Stimulated activated effector memory CD8-positive, alpha-beta T cell treated with anti-CD3 and anti-CD28 coated beads, Interleukin-12 subunit alpha, Interleukin-12 subunit beta, amount 100 ng/mL, for 72 hours (primary cell): ENCODE data around the gene CD24.
"Not testable (repeated sequence)": the region's sequence is repeated elsewhere in the genome, so short reads cannot be mapped to it uniquely, and the experiment has no call there.

Source experiments
- ATAC-seq: fragments of 150-1000 bp; cut with Tn5 transposase; 2 replicates; pipeline ENCODE4 v1.10.0; 2021
- DNase-seq, 2 donors: peaks; one replicate each; pipeline ENCODE4 v3.0.0; 2021 to 2022; ENCODE audit warnings: low spot score in 2 of 2
- H3K27ac Mint-ChIP-seq: one replicate; pipeline ENCODE4 v1.8.0; 2022; ENCODE audit warnings: mild to moderate bottlenecking, mixed read lengths
- H3K36me3 Mint-ChIP-seq: one replicate; pipeline ENCODE4 v1.8.0; 2022; ENCODE audit warnings: mild to moderate bottlenecking, mixed read lengths
- H3K4me1 Mint-ChIP-seq: one replicate; pipeline ENCODE4 v1.8.0; 2022; ENCODE audit warnings: mixed read lengths
- H3K4me3 Mint-ChIP-seq: one replicate; pipeline ENCODE4 v1.8.0; 2022; ENCODE audit warnings: mild to moderate bottlenecking, mixed read lengths
- H3K9me3 Mint-ChIP-seq: one replicate; pipeline ENCODE4 v1.8.0; 2022; ENCODE audit warnings: mixed read lengths

Gene CD24, protein sequence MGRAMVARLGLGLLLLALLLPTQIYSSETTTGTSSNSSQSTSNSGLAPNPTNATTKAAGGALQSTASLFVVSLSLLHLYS

DNA sequence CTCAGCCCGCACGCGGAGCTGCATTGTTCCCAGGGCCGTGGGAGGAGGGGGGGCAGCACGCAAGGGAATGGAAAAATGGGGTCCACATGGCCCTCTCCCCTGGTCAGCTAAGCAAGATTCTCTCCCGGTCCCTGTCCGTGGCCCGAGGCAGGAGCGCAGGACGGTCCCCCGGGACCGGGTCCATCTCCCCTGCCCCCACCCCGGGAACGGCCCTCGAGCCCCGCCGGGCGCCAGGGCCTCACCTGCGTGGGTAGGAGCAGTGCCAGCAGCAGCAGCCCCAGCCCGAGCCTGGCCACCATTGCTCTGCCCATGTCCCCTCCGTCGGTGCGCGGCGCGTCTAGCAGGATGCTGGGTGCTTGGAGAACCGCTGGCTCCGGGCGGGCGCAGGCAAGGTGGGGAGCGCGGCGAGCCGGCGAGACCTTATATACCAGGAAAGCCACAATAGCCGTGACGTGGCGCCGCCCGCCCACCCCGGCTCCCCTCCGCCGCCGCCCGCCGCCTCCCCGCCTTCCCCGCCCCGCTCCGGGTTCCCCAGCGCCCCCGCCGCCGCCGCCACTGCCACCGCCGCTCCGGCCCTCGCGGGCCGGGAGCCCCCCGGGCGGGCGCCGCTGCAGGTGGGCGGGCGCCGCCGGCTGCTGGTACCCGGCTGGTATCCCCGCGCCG, at the start of gene CD24:
Gene CD24 (minus strand): TSS at position 394 of the 663 bp plus-strand sequence. CDS start 83 bp downstream, at position 311.
- Mint-ChIP-seq H3K36me3 (no peaks in the 10 kb centered on the region), H3K4me1 (peaks cover 11% of the 10 kb centered on the region), H3K9me3 (no peaks in the 10 kb centered on the region), H3K27ac (peak within 1 kb of the TSS; percentile 56), H3K4me3 (peak within 1 kb of the TSS; percentile 62)
- ATAC-seq: peak; percentile 45
- peak; percentile 3 to 55 for DNase-seq

- ATAC-seq (no peak), DNase-seq (no peak)
- no peak overlapping the region for H3K27ac Mint-ChIP-seq
- H3K4me1 Mint-ChIP-seq: peaks cover 3% of the 10 kb centered on the region
- H3K36me3 Mint-ChIP-seq: no peaks in the 10 kb centered on the region
- no peaks in the 10 kb centered on the region for H3K9me3 Mint-ChIP-seq
- H3K4me3 Mint-ChIP-seq: no peak overlapping the region
Observed at GRCh38 chr6:107021446-107022185, 47.1 kb upstream of the CD24 start.

DNA sequence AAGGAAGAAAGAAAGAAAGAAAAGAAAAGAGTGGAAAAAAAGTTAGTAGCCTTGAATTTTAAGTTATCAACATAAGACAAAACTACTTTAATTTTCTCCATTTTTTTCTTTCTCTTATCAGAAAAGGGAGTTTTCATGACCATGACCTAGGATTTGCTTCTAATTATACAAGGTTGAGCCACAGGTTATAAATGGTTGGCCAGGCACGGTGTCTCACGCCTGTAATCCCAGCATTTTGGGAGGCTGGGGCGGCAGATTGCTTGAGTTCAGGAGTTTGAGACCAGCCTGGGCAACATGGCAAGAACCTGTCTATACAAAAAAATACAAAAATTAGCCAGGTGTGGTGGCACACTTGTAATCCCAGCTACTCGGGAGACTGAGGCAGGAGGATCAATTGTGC, 45.7 kb upstream of the CD24 start:
- no peak for ATAC-seq
- no peak overlapping the region for H3K27ac Mint-ChIP-seq
- DNase-seq: no peak
- H3K4me1 Mint-ChIP-seq: no peaks in the 10 kb centered on the region
- H3K9me3 Mint-ChIP-seq: no peaks in the 10 kb centered on the region
- H3K4me3 Mint-ChIP-seq: no peak overlapping the region
- H3K36me3 Mint-ChIP-seq: no peaks in the 10 kb centered on the region

DNA sequence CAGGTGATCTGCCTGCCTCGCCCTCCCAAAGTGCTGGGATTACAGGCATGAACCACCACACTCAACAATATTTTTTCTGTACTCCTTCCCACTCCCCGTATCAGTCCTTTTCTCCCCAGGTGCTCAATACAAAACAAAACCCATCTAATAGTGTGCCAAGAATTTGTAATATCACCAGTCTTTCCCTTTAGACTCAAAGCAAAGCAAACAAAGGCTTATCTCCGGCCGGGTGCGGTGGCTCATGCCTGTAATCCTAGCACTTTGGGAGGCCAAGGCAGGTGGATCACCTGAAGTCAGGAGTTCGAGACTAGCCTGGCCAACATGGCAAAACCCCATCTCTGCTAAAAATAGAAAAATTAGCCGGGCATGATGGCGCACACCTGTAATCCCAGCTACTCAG, 45.1 kb upstream of the CD24 start:
- not testable (repeated sequence) for DNase-seq, H3K4me1 Mint-ChIP-seq, H3K27ac Mint-ChIP-seq, H3K9me3 Mint-ChIP-seq, H3K4me3 Mint-ChIP-seq, ATAC-seq, H3K36me3 Mint-ChIP-seq

DNA sequence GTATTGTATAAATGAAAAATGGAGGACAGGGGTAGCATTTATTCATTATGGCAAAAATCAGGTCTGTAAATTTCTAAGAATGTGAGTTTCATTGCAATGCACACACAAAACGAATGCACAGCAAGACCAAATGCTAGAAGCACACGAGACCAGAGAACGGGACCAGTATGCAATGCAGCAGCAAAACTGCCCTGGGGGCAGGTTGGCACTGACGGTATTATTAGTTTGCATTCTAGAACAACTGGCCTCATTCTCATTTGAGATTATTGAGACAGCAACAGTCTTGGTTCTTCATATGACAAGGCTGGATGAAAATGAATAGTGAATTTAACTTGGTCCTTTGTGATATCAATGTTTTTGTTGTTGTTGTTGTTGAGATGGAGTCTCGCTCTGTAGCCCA, 44.5 kb upstream of the CD24 start:
- DNase-seq: no peak
- Mint-ChIP-seq H3K36me3 (no peaks in the 10 kb centered on the region), H3K27ac (no peak overlapping the region), H3K4me3 (no peak overlapping the region), H3K4me1 (no peaks in the 10 kb centered on the region), H3K9me3 (no peaks in the 10 kb centered on the region)
- ATAC-seq: no peak

- no peaks in the 10 kb centered on the region for H3K9me3 Mint-ChIP-seq
- no peaks in the 10 kb centered on the region for H3K4me1 Mint-ChIP-seq
- no peak overlapping the region for H3K27ac Mint-ChIP-seq
- H3K4me3 Mint-ChIP-seq: no peak overlapping the region
- H3K36me3 Mint-ChIP-seq: no peaks in the 10 kb centered on the region
- DNase-seq (no peak), ATAC-seq (no peak)
Observed at GRCh38 chr6:107009499-107009898, 35.0 kb upstream of the CD24 start.

DNA sequence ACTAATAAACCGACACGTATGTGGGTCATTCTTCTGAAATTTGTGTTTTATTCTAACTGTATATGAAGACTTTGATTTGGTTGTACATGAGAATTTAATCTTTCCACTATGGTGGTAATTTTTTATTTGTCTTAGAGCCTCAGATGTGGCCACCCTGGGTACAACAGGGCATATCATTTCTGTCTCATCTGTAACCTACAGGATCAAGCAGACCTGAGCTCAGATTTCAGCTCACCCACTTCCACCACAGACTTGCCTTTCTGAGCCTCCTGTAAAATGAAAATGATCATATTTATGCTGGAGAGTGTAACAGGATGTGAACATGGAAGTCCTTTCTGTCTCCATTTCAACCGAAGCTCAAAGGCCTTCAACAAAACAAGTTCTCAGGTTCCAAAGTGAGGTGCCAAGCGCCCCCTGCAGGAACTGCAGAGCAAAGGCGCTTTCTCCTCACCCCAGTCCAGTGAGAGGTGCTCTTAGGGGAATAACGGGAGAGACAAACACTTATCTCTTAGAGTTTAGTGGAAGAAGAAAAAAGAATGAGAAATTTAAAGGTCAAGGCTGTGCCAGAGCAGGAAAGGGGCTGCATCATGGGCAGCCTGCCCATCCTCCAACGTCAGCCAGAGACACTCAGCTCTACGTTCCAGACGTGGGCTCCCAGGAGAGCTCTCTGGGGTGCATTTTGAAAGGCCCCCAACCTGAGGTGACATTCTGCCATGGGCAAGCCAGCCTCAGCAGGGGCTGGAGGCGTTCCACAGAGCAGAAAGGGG, 23.0 kb upstream of the CD24 start:
- H3K9me3 Mint-ChIP-seq: no peaks in the 10 kb centered on the region

DNA sequence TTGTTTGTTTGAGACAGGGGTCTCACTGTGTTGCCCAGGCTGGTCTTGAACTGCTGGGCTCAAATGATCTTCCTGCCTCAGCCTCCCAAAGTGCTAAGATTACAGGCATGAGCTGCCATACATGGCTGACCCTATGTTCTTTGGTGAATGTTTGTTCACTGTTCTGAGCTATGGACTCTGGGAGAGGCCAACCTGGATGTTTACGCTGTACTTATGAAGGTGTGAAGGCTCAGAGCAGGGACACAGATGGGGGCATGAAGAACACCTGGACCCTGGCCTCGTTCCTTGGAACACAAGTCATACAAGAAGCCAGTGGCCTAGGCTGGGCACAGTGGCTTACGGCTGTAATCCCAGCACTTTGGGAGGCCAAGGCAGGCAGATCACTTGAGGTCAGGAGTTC, 21.1 kb upstream of the CD24 start:
- H3K9me3 Mint-ChIP-seq: no peaks in the 10 kb centered on the region
- no peaks in the 10 kb centered on the region for H3K36me3 Mint-ChIP-seq
- H3K27ac Mint-ChIP-seq: no peak overlapping the region
- peaks cover 7% of the 10 kb centered on the region for H3K4me1 Mint-ChIP-seq
- no peak overlapping the region for H3K4me3 Mint-ChIP-seq
- DNase-seq (no peak), ATAC-seq (no peak)

More for the DNA sequence above, 23.0 kb upstream of the CD24 start:
- Mint-ChIP-seq H3K27ac (no peak overlapping the region), H3K4me1 (peaks cover 7% of the 10 kb centered on the region), H3K36me3 (no peaks in the 10 kb centered on the region), H3K4me3 (no peak overlapping the region)
- DNase-seq (peak; percentile 44 to 73), ATAC-seq (peak; percentile 60)

DNA sequence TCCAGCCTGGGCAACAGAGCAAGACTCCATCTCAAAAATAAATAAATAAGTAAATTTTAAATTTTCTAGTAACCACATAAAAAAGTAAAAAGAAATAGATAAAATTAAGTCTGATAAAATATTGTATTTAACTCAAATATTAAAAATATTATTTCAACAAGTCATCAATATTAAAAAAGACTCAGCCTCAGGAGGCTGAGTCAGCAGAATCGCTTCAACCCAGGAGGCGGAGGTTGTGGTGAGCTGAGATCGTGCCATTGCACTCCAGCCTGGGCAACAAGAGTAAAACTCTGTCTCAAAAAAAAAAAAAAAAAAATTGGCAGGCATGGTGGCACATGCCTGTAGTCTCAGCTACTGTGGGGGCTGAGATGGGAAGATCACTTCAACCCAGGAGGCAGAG, 15.2 kb upstream of the CD24 start:
- not testable (repeated sequence) for ATAC-seq, DNase-seq, H3K4me3 Mint-ChIP-seq, H3K27ac Mint-ChIP-seq, H3K9me3 Mint-ChIP-seq, H3K36me3 Mint-ChIP-seq, H3K4me1 Mint-ChIP-seq

GRCh38 chr6:106988664-106989063, 14.1 kb upstream of the CD24 start:
- ATAC-seq: no peak
- no peak overlapping the region for H3K4me3 Mint-ChIP-seq
- no peaks in the 10 kb centered on the region for H3K4me1 Mint-ChIP-seq
- H3K27ac Mint-ChIP-seq: no peak overlapping the region
- no peaks in the 10 kb centered on the region for H3K36me3 Mint-ChIP-seq
- no peak for DNase-seq
- H3K9me3 Mint-ChIP-seq: no peaks in the 10 kb centered on the region

DNA sequence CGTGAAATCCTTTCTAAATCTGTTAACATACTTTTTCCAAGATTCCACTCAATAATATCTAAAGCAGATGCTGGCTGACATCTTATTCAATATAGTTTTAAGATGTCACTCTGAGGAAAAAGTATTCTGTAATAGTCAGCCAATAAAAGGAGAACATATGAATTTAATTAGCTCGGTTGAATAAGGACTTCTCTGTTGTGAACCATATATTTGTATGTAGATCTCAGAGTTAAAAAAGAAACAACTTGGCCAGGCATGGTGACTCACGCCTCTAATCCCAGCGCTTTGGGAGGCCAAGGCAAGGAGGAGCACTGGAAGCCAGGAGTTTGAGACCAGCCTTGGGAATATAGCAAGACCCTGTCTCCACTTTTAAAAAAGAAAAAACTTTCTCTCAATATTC, 7.4 kb upstream of the CD24 start:
- DNase-seq (no peak), ATAC-seq (no peak)
- no peaks in the 10 kb centered on the region for H3K9me3 Mint-ChIP-seq
- H3K36me3 Mint-ChIP-seq: no peaks in the 10 kb centered on the region
- H3K4me1 Mint-ChIP-seq: no peaks in the 10 kb centered on the region
- H3K4me3 Mint-ChIP-seq: no peak overlapping the region
- no peak overlapping the region for H3K27ac Mint-ChIP-seq

GRCh38 chr6:106980926-106981325, 6.4 kb upstream of the CD24 start:
- ATAC-seq: no peak
- H3K9me3 Mint-ChIP-seq: no peaks in the 10 kb centered on the region
- H3K36me3 Mint-ChIP-seq: no peaks in the 10 kb centered on the region
- no peak overlapping the region for H3K27ac Mint-ChIP-seq
- H3K4me1 Mint-ChIP-seq: no peaks in the 10 kb centered on the region
- H3K4me3 Mint-ChIP-seq: no peak overlapping the region
- DNase-seq: no peak

DNA sequence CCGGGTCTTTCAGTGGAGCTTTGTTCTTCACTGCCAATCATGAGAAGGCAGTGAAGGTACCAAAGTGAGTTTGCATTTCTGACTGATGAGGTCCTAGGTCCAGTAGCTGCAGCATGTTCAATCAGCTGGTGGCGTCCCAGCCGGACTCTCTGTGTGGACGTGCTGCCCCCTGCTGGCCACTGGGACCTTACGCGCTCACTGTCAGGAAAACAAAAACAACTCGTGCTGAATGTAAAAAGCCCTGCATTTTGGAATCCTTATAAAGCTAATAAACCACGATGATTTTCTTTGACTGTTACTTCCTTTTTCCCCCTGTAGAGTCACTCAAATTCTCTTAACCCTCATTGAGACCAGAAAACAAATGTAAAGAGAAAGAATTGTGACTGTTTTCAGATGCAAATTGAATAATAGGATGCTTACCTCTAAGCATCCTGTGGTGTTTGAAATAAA, 4.9 kb upstream of the CD24 start:
- Mint-ChIP-seq H3K27ac (no peak overlapping the region), H3K4me3 (no peak overlapping the region), H3K36me3 (no peaks in the 10 kb centered on the region), H3K9me3 (no peaks in the 10 kb centered on the region), H3K4me1 (no peaks in the 10 kb centered on the region)
- ATAC-seq: peak; percentile 79
- DNase-seq: peak; percentile 72 to 88

GRCh38 chr6:106977246-106977645, 2.7 kb upstream of the CD24 start:
- no peaks in the 10 kb centered on the region for H3K9me3 Mint-ChIP-seq
- ATAC-seq (no peak), DNase-seq (no peak)
- H3K4me1 Mint-ChIP-seq: peaks cover 11% of the 10 kb centered on the region
- no peak overlapping the region for H3K4me3 Mint-ChIP-seq
- no peaks in the 10 kb centered on the region for H3K36me3 Mint-ChIP-seq
- no peak overlapping the region for H3K27ac Mint-ChIP-seq

DNA sequence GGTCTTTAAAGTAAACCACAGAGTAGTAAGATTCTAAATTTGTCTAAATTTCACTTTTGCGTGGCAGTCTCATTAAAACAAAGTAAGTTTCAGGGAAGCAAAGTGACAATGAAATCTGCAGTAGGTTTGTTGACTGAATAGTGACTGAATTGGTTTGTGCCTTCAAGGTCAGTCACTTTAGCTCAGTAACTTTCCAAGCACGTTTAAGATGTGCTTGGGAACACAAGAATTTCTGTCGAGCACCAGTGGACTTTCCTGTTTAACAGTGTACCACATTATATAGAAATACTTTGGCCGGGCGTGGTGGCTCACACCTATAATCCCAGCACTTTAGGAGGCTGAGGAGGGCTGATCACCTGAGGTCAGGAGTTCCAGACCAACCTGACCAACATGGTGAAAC, 1.7 kb upstream of the CD24 start:
- no peaks in the 10 kb centered on the region for H3K36me3 Mint-ChIP-seq
- peak overlapping the region; percentile 62 for H3K4me3 Mint-ChIP-seq

More for the DNA sequence above, 1.7 kb upstream of the CD24 start:
- DNase-seq (no peak), ATAC-seq (no peak)
- H3K4me1 Mint-ChIP-seq: peaks cover 11% of the 10 kb centered on the region
- H3K9me3 Mint-ChIP-seq: no peaks in the 10 kb centered on the region
- no peak overlapping the region for H3K27ac Mint-ChIP-seq
